Left cardiac atrium (tissue), 4 donors: ENCODE measurements around the gene PDK2. TPM values are rescaled to one million over a fixed set of nuclear protein-coding genes. Genes with fewer than 3 reads are reported as not detected.
A peak's percentile ranks its signal among the peaks of the same experiment; 100 is the strongest.

ENCODE experiments used
- ATAC-seq, 2 donors: fragments of 200-7000 bp; cut with Tn5 transposase; one replicate each; pipeline ENCODE4 v1.9.1; 2020; ENCODE audit warnings: mild to moderate bottlenecking in 2 of 2, moderate library complexity in 2 of 2
- DNase-seq: peaks from one replicate; pipeline ENCODE4 v3.0.0-alpha.2; 2020
- intact Hi-C, 2 donors: fragments of 100-400 bp; cut with DNase I; formaldehyde crosslinking; loops; one replicate each; pipeline versions ENCODE4 v1.14.1 to v1.15.1; 2022 to 2023
- total RNA-seq, 2 donors: library from RNA; stranded (reverse); fragmentation: NEBNext Ultra II Directional; extraction: Animal tissue kit (Norgen Biotek cat#: 25700); gene quantifications; one replicate each; pipeline ENCODE4 v1.2.1, GENCODE V29; 2021
- donor health status: DM: no; HTN: yes; CAD: no.
- donor health status: DM: no; HTN: yes; CAD: no; lungs with severe emphysema.
- donor health status: DM: yes; HTN: yes; CAD: no.
- donor health status: Dilated cardiomyopathy.

Gene PDK2
- total RNA-seq, 2 donors from 2014 or later = 156 to 203 TPM

DNA sequence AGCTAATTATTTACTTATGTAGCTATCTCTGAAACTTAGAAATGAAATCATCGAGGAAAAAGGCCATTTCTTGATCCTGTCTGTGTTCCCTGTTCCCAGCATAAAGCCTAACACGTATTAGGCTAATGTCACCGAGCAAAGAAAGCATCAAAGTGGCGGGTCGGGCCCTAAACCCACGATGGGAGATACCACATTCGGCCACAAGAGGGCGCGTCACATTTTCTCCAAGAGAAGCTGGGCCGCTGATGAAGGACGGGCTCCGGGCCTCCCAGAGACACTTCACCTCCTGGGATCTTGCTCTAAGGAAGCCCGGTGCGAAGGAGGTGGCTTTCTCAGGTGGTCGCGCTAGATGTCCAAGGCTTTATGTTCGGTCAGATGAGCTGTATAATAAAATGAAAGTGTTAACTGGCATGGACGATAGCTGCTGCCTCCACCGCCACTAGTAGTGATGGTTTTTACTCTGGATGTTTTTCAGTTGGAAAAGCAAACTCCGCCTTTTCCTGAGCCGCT lies 853 bp upstream of the PDK2 start:
- ATAC-seq (peak; percentile 77 to 80), DNase-seq (peak; percentile 91)
- intact Hi-C loops = loop anchor here (5.0 kb wide), 2 partner anchors 37 to 203 kb away; partner anchors contain the start of gene ITGA3 (in 1 of the 2)

DNA sequence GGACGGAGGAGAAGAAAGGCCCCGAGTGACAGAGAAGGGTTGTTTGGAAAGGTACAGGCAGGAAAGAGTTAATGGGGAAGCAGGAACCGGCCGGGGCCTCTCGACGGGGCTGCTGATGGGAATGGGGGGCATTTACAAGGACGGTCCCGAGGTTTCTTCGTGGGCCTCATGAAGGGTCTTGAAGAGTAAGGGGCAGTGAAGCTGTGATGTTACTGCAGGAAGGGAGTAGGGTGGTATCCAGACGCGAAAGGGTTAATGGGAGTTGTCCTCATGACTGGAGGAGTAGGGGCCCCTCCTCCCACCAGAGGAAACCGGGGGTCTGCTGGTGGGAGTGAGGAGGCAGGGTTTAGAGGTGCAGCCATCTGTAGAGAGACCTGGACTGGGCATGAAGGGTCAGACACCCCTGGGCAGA lies 481 bp downstream of the PDK2 start:
- ATAC-seq (peak in 1 of 2 donors; percentile 0), DNase-seq (no peak)
- intact Hi-C loops = no loop called here

DNA sequence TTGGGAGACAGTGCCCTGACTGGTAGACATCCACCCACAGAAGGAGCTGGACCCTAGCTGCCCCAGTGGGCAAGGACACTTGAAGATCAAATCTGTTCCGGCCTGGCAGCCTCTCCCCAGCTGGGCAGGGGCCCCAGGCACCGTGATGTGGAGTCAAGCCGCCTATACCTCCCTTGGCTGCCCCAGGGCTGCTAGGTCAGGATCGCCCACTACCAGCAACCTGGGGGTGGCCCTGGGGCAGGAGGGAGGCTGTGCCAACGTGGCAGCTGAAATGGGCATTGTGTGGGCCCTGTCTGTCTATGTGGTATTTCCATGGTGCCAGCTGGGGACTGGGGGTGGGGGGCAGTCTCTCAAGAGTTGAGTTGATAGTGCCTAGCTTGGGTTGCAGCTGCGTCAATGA lies 941 bp downstream of the PDK2 start:
- ATAC-seq = no peak
- intact Hi-C loops = no loop called here
- DNase-seq = no peak

DNA sequence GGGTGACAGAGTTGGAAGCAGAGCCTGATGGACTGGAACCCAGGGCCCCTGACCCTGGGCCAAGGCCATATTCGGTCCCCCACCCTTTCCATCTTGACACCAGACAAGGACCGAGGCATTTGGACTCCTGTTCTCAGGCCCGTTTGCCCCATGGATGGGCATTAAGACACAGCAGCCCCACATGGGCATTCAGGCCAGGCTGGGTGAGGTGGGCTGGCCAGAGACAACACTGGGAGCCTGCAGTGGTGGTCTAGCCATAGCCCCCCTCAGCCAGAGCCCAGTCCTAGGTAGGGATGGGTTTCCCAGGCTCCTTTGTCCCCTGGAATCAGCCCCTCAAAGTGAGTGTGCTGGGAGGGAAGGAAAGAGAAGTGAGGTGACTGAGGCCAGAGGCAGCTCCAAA lies 1.6 kb downstream of the PDK2 start:
- intact Hi-C loops = no loop called here
- no peak for ATAC-seq
- no peak for DNase-seq

DNA sequence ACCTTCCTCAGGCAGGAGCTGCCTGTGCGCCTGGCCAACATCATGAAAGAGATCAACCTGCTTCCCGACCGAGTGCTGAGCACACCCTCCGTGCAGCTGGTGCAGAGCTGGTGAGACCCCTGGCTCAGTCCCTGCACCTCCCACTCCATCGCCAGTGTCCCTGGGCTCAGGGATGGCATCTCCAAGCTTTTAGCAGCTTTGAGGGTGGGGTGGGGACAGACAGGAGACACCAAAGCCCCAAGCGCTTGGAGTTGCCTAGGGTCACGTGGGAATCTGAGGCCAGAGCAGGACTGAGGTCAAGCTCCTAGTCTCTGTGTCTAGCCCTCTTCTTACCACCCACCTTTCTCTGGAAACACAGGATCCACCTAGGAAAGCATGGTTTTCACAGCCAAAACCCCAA lies 2.3 kb downstream of the PDK2 start:
- DNase-seq (no peak), ATAC-seq (no peak)
- intact Hi-C loops = no loop called here

DNA sequence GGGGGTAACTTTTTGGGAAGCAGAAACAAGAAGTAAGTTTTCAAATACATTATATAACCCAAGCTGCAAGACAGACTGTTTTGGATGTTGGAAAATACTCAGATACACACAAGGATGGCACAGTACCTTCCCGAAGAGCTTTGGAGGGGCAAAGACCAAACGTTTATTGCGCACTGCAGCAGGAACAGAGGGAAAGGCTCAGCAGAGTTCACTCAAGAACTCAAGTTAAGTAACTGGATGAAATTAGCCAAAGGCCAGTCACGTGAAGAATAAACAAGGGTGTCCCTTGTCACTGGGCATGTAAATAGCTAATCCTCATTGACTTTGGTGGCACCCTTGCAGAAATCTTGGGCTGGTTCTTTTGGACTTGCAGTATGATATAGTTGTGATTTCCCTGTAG lies 2.8 kb downstream of the PDK2 start:
- DNase-seq = no peak
- intact Hi-C loops = no loop called here
- no peak for ATAC-seq

DNA sequence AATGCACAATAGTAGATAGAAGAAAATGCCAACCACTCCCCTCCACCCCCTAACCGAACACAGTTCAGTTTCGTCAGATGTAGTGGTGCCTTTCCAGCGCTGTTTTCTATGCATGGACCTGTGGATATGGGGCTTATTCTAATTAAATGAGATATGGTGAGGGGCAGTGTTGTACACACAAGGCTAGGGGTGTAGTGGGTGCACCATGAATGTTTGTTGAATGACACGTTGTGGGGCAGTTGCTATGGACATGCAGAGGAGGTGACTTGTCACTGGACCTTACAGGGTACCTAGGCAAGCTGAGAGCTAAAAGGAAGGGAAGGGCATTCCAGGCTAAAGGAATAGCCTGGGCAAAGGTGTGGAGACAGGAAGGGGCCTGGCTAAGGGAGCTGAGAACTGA lies 3.4 kb downstream of the PDK2 start:
- no peak for DNase-seq
- ATAC-seq = no peak
- intact Hi-C loops = no loop called here

DNA sequence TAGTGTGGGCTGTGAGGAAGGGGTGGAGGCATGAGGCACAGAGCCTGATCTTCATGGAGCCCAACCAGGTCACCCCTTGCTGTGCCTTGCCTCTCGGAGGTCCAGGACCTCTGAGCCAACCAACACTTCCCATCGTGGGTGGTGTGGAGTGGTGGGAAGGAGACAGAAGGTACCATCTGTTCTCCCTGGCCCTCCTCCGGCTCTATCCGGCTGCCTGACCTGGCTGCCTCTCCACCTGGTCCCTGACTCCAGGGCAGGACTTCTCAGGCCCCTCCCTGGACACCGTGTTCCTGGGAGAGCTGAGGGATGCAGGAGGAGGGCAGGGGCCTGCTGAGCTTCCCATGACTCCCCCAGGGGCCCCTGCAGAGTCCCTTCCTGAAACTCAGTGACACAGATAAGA lies 3.9 kb downstream of the PDK2 start:
- DNase-seq (no peak), ATAC-seq (no peak)
- intact Hi-C loops = no loop called here

DNA sequence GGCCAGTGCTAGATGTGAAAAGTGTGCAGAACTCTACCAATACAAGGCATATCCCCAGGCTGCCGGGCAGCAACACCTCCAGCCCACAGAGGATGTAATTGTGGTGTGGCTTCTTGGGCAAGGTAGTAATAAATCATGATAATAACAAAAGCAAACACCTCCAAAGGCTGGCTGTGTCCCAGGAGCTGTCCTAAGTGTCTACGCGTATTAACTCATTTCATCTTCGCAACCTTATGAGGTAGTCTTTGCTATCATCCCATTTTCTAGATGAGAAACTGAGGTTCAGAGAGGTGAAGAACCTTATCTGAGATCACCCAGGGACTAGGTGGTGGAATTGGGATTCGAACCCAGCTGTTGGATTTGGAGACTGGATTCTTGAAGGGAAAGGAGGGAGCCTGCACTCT lies 5.3 kb downstream of the PDK2 start:
- ATAC-seq = no peak
- intact Hi-C loops = no loop called here
- no peak for DNase-seq

DNA sequence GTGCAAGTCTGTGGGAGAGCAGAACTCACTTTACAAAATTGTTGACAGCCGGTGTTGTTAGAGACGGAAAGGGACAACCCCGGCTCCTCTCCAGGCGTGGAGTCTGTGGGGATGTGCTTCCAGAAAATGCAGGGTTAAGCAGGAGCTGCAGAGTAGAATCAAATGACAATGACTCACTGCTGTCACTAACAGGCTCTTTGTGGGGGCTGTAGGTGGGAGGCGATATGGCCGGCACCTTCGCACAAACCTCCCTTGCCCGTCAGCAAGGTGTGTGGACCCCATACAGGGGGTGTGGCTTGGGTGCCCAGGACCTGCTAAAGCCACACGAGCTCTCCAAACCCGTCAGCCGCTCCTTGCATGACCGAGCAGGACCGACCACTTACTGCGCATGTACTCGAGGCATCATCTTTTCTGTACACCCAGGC lies 5.8 kb downstream of the PDK2 start:
- DNase-seq (no peak), ATAC-seq (peak; percentile 2 to 17)
- intact Hi-C loops = no loop called here

DNA sequence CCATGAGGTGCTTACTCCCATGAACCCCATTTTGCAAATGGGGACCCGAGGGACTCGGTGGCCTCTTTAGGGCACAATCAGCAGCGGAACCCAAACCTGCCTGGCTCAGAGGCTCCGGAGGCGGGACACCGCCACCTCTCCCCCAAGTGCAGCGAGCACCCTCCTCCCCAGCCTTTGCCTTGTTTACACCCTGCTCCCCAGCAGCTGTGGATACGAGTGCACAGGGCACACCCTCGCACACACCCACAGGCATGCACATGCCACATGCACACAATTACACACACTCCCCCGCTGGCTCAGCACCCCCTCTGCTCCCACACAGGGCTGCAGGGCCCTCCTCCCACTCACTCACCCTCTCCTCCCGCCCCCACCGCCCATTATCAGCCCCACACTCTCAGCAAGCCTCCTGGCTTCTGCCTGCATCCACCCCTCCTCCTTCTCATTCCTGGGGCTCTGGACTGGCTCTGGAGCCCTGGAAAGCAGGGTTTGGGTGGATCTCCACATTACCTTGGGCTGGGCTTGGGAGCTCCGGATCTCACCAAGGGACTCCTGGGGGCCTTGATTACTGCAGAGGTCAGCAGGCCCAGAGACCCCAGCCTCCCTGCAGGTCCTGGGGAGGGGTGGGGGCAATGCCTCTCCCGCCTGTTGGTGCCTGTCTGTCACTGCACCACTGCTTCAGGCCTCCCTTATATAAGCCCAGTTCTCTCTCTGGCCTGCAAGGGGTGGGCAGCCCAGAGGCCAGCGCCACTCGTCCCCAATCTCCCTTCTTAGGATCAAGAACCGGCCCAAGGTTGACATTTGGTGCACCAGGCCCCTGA lies 6.4 kb downstream of the PDK2 start:
- DNase-seq = peak; percentile 40
- intact Hi-C loops = no loop called here
- peak; percentile 68 to 82 for ATAC-seq

DNA sequence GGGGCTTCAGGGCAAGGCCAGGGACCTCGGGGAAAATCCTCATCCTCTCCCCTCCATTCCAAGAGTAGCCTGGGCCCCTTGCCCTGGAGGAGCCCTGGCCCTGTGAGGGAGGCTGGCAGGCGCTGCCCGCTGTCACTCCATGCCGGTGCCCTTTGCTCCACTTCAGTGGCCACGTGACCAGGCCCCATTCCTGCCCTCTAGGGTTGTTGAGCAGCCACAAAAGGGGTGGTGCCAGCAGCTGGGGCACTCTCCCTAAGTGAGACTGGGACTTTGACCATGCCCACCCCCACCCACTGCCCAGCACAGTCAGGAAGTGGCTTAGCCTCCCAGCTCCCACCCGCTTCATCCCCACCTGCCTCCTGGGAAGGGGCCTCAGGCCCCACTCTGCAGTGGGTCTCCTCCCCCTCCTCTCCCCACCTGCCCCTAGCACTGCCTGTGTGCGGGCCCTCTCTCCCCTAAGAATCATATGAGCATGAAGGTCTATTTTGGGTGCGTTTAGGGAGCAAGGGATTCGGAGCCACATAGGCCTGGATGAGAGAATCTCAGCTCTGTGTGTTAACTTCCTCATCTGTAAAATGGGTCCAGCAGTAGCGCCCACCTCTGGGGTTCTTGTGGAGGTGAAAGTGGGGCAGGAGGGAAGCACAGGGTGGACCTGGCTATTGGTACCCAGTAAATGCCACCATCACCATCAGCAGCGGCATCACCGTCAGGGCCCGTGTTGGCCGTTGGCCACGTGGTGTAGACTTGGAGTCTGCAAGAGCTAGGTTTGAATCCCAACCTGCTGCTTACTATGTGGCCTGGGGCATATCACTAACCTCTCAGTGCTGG lies 7.2 kb downstream of the PDK2 start:
- DNase-seq (peak; percentile 74), ATAC-seq (peak; percentile 82 to 87)
- intact Hi-C loops = no loop called here

DNA sequence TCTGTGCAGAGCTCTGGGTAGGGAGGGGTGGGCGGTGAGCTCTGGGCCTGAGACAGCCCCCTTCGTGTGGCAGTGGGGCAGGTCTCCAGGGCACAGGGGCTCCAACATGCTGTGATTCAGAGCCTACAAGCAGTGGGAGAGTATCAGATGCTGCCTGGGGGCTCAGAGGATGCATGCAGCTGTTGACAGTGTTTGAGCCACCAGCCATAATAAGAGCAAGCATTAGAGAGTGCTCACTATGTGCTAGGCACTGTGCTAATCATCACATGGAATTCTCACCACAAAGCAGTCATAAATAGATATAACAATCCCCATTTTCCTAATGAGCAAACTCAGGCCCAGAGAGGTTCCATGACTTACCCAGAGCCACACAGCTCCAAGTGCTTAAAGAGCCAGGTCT lies 8.1 kb downstream of the PDK2 start:
- intact Hi-C loops = no loop called here
- ATAC-seq = no peak
- DNase-seq = no peak

DNA sequence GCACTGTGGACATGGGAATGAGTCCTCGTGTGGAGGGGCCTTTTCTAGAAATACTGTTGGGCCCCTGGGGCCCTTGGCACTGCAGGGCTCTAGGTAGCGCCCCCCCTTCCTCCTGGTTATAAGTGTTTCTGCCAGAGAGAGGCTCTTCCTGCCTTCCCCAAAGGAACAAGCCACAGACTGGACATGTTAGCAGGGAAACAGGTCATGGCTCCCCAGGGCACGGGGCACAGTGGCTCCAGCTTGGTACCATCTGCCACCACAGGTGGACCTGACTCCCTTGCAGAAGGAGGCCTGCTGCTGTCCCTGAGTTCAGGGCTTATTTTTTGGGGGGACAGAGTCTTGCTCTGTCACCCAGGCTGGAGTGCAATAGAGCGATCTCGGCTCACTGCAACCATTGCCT lies 8.8 kb downstream of the PDK2 start:
- no peak for DNase-seq
- intact Hi-C loops = no loop called here
- ATAC-seq = no peak

DNA sequence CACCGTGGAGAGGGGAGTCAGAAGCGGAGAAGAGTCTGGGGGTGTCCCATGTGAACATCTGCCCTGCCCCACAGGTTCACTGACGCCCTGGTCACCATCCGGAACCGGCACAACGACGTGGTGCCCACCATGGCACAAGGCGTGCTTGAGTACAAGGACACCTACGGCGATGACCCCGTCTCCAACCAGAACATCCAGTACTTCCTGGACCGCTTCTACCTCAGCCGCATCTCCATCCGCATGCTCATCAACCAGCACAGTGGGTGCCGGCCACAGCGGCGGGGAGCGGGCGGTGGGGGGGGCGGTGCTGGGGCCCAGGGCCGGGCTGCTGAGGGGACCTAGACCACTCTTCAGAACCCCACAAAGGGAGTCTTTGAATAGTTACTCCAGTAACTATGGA lies 10.7 kb downstream of the PDK2 start:
- DNase-seq (no peak), ATAC-seq (no peak)
- intact Hi-C loops = no loop called here

DNA sequence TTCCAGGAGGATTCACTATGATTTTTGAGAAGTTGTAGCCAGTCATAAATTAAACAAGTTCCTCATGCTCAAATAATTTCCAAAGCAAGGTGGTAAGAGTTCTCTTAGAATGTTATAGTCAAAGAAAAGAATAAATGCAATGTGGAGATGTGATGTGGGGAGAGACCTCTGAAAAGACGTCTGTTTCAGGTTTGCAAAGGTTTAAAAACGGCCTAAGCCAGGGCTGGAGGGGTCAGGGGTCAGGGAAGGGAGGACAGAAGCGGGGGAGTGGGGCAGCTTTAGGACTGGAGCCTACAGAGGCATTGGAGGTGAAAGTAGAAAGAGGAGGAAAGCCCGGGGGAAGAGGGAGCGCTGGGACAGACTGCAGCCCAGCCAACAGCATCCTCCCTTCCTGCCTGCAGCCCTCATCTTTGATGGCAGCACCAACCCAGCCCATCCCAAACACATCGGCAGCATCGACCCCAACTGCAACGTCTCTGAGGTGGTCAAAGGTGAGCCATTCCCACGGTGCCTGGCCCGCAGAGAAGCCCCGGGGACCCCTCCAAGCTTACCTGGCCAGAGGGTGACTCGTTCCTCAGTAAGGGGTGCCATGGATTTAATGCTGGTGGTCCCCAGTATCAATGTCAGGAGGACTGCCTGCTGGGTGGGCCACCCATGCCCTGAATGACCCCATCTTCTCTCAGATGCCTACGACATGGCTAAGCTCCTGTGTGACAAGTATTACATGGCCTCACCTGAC lies 11.4 kb downstream of the PDK2 start:
- DNase-seq (no peak), ATAC-seq (no peak)

DNA sequence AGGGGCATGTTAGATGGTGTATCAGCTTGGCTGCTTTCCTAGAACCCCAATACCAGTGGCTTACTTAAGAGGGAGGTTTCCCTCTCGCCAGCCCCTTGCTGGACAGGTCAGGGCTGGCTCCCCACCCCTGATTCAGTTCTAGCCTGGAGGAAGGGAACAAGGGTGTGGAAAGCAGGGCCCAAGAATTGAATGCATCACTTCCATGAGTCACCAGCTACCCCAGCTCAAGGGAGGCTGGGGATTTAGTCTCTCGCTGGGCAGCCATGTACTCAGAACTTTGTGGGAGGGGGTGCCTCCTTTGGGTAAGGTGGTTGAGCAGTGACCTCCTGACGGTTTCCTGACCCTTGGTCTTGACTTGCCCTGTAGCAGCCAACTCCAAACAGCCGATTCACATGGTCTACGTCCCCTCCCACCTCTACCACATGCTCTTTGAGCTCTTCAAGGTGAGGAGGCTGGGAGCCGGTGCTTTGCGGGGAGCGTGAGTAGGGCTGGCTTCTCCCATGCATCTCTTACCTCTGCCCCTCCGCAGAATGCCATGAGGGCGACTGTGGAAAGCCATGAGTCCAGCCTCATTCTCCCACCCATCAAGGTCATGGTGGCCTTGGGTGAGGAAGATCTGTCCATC lies 12.8 kb downstream of the PDK2 start:
- no peak for ATAC-seq
- no peak for DNase-seq
- intact Hi-C loops = no loop called here

More for the DNA sequence above, 11.4 kb downstream of the PDK2 start:
- intact Hi-C loops = no loop called here

DNA sequence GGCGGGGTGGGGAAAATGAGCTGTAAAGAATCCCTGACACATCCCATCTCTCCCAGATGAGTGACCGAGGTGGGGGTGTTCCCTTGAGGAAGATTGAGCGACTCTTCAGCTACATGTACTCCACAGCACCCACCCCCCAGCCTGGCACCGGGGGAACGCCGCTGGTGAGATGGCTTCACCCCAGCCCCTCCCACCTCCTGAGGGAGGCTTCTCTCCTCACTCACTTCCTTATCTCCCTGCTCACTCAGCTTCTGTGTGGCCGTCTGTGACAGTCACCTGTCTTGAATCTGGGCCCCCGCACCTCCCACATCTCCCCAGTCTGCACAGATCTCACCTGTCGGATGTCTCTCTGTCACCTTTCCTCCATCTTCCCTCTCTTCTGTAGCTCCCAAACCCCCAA lies 13.4 kb downstream of the PDK2 start:
- ATAC-seq = no peak
- intact Hi-C loops = no loop called here

DNA sequence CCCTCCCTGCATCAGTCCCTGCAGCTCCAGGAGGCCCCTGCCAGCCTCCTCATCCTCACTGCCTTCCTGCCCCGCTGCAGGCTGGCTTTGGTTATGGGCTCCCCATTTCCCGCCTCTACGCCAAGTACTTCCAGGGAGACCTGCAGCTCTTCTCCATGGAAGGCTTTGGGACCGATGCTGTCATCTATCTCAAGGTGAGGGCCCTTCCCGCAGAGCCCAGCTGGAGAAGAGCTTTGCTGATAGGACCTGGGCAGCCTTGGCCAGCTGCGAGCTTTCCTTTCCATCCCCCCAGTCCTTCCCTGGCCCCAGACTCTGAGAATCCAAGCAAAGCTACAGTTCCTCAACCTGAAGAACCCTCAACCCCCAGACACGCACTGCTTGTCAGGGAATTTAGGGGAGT lies 14.1 kb downstream of the PDK2 start:
- DNase-seq (no peak), ATAC-seq (no peak)
- intact Hi-C loops = no loop called here

More for the DNA sequence above, 13.4 kb downstream of the PDK2 start:
- no peak for DNase-seq
